Hippocampal formation (tissue), 2 donors: ENCODE measurements around the gene CT45A8.
"Not testable (repeated sequence)": the region's sequence is repeated elsewhere in the genome, so short reads cannot be mapped to it uniquely, and the experiment has no call there.

Experiments
- DNase-seq, 2 donors: peaks; one replicate each; lab custom pipeline; 2025; lab: John Stamatoyannopoulos, UW

The CT45A8 gene, protein sequence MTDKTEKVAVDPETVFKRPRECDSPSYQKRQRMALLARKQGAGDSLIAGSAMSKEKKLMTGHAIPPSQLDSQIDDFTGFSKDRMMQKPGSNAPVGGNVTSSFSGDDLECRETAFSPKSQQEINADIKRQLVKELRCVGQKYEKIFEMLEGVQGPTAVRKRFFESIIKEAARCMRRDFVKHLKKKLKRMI

DNA sequence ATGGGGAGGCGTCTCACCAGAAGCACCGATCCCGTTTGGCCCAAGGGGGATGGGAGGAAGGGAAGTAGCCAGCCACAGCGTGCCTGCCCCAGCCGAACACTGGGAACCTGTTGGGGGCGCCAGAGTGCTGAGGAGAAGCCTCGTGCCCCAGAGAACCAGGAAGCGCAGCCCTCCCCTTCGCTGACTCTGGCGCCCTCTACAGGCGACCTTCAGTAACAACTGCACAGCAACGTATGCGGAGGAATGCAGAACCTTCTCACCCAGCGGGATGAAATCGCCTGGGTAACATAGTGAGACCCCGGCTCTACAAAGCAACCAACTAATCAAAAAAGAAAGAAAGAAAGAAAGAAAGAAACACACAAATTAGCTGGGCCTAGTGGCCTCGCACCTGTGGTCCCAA lies at the start of gene CT45A8:
Gene CT45A8 (minus strand): TSS at position 101 of the 400 bp plus-strand sequence. CDS start 3,755 bp downstream, outside the sequence.
- not testable (repeated sequence) for DNase-seq

DNA sequence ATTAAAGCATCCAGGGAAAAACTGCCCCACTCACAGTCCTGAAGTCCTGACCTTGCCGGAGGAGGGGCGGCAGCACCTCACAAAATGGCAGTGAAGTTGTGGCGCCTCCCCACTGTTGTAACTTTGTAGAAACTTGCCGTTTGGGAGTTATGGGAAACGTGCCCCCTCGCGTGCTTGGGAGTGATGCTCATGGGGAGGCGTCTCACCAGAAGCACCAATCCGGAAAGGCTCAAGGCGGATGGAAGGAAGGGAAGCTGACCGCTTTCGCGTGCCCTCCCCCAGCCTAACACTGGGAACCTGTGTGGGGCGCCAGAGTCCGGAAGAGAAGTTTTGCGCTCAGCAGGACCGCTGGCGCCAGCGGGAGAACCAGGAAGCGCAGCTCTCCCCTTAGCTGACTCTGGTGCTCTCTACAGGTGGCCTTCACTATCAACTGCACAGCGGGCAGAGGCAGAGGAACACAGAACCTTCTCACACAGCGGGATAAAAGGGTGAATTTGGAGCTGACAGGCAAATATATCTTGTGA lies 39.0 kb upstream of the CT45A8 start, which contains the start of the genes CT45A10 and SAGE1:
Gene CT45A10 (minus strand): TSS at position 151 of the 524 bp plus-strand sequence. CDS start 8,100 bp downstream, outside the sequence.
Gene SAGE1 (plus strand): TSS at position 423 of the 524 bp plus-strand sequence. CDS start 2,527 bp downstream, outside the sequence.
- DNase-seq: no peak

DNA sequence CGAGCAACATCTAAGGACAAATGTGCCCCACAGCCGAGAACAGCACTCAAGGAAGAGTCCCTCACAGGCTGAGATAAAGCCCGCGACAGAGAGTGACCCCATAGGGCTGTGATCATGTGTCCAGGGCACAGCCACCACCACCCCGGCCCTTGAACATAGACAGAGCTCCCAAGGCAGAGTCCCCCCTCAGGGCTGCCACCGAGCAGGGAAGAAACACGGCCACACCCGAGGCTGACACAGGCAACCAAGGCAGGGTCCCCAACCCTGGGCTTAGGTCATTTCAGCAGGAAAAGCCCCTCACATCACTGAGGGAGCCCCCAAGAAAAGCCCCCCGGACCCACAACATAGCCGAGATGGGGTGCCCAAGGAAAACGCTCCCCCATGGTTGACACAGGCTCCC lies 38.4 kb upstream of the CT45A8 start:
- no peak for DNase-seq

DNA sequence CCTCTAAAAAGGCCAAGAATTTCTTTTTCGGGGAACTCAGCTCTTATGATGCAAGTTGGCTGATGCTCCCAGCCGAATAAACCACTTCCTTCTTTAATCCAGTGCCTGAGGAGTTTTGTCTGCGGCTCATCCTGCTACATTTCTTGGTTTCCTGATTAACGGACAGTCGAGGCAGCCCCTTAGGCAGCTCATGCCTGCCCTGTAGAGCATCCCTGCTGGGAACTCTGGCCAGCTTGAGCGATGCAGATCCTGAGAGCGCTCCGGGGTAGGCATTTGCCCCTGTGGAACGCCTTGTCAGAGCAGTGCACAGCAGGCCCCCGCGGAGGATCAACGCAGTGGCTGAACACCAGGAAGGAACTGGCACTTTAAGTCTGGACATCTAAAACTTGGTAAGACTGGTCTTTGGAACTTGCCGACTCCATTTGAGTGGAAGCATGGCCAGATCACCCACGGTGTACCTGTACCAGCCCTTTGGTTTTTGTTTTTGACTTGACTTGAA lies 35.8 kb upstream of the CT45A8 start:
- no peak for DNase-seq

DNA sequence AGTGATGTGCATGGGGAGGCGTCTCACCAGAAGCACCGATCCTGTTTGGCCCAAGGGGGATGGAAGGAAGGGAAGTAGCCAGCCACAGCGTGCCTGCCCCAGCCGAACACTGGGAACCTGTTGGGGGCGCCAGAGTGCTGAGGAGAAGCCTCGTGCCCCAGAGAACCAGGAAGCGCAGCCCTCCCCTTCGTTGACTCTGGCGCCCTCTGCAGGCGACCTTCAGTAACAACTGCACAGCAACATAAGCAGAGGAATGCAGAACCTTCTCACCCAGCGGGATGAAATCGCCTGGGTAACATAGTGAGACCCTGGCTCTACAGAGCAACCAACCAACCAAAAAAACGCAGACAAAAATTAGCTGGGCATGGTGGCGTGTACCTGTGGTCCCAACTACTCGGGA lies 34.6 kb upstream of the CT45A8 start:
- not testable (repeated sequence) for DNase-seq

DNA sequence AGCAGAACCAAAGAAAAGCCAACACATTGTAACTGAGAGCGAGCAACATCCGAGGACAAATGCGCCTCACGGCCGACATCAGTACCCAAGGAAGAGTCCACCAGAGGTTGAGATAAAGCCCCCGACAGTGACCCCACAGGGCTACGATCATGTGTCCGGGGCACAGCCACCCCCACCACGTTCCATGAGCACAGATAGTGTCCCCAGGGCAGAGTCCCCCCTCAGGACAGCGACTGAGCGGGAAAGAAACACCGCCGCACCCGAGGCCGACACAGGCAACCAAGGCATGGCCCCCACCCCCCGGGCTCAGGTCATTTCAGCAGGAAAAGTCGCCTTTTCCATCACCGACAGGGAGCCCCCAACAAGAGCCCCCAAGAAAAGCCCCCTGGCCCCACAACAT lies 33.9 kb upstream of the CT45A8 start:
- not testable (repeated sequence) for DNase-seq

DNA sequence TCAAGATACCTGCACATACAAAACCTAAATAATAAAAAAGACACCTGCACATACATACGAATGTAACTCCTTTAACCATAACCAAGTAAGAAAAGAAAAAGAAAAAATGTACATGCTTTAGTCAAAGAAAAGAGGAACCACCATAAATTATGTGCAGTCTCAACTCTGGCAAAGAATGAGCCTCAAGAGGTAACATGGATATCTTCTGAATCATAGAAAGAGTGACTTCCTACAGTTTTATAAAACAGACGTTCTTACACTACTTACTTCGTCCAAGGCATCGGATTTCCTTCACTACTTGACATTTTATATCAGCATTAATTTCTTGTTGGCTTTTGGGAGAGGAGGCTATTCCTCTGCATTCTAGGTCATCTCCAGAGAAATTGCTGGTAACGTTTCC lies 28.4 kb upstream of the CT45A8 start:
- not testable (repeated sequence) for DNase-seq

DNA sequence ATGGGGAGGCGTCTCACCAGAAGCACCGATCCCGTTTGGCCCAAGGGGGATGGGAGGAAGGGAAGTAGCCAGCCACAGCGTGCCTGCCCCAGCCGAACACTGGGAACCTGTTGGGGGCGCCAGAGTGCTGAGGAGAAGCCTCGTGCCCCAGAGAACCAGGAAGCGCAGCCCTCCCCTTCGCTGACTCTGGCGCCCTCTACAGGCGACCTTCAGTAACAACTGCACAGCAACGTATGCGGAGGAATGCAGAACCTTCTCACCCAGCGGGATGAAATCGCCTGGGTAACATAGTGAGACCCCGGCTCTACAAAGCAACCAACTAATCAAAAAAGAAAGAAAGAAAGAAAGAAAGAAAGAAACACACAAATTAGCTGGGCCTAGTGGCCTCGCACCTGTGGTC lies 17.4 kb upstream of the CT45A8 start, which contains the start of gene CT45A9:
Gene CT45A9 (minus strand): TSS at position 101 of the 400 bp plus-strand sequence. CDS start 3,751 bp downstream, outside the sequence.
- DNase-seq: not testable (repeated sequence)

DNA sequence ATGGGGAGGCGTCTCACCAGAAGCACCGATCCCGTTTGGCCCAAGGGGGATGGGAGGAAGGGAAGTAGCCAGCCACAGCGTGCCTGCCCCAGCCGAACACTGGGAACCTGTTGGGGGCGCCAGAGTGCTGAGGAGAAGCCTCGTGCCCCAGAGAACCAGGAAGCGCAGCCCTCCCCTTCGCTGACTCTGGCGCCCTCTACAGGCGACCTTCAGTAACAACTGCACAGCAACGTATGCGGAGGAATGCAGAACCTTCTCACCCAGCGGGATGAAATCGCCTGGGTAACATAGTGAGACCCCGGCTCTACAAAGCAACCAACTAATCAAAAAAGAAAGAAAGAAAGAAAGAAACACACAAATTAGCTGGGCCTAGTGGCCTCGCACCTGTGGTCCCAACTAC lies 17.2 kb downstream of the CT45A8 start, which contains the start of gene CT45A7:
Gene CT45A7 (minus strand): TSS at position 101 of the 400 bp plus-strand sequence. CDS start 3,747 bp downstream, outside the sequence.
- not testable (repeated sequence) for DNase-seq

DNA sequence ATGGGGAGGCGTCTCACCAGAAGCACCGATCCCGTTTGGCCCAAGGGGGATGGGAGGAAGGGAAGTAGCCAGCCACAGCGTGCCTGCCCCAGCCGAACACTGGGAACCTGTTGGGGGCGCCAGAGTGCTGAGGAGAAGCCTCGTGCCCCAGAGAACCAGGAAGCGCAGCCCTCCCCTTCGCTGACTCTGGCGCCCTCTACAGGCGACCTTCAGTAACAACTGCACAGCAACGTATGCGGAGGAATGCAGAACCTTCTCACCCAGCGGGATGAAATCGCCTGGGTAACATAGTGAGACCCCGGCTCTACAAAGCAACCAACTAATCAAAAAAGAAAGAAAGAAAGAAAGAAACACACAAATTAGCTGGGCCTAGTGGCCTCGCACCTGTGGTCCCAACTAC lies 34.4 kb downstream of the CT45A8 start, which contains the start of gene CT45A2:
Gene CT45A2 (minus strand): TSS at position 101 of the 400 bp plus-strand sequence. CDS start 3,747 bp downstream, outside the sequence.
- DNase-seq: not testable (repeated sequence)

DNA sequence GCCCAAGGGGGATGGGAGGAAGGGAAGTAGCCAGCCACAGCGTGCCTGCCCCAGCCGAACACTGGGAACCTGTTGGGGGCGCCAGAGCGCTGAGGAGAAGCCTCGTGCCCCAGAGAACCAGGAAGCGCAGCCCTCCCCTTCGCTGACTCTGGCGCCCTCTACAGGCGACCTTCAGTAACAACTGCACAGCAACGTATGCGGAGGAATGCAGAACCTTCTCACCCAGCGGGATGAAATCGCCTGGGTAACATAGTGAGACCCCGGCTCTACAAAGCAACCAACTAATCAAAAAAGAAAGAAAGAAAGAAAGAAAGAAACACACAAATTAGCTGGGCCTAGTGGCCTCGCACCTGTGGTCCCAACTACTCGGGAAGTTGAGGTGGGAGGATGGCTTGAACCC lies 51.7 kb downstream of the CT45A8 start, which contains the start of gene CT45A6:
Gene CT45A6 (minus strand): TSS at position 101 of the 400 bp plus-strand sequence. CDS start 3,794 bp downstream, outside the sequence.
- not testable (repeated sequence) for DNase-seq
